A549 (cell line): Measurements from ENCODE around the gene RARA. TPM values are rescaled to one million over a fixed set of nuclear protein-coding genes. Genes with fewer than 3 reads are reported as not detected.

Source experiments
- ATAC-seq, 2 experiments: fragments of 200-7000 bp in 1 of 2; fragments of >200 bp in 1 of 2; cut with Nextera tagmentation in 1 of 2; cut with Tn5 transposase in 1 of 2; 3 replicates each; pipeline versions ENCODE4 v1.8.0 to v1.9.1; 2018 to 2020; ENCODE audit warnings: mild to moderate bottlenecking in 1 of 2, moderate library complexity in 1 of 2
- CTCF ChIA-PET: fragments of 300-600 bp; sonication (Branson Sonifier 250); formaldehyde crosslinking; extraction: SDS; loops from one replicate; lab custom pipeline; 2021; ENCODE audit warnings: antibody characterized with exemption, inconsistent platforms; lab: Yijun Ruan, JAX
- POLR2A ChIA-PET: fragments of 350-600 bp; formaldehyde crosslinking; extraction: SDS; loops from one replicate; lab custom pipeline; 2021; ENCODE audit warnings: antibody characterized with exemption, inconsistent platforms; lab: Yijun Ruan, JAX
- DNase-seq, 2 experiments: peaks; one replicate each; pipeline versions ENCODE4 v3.0.0 to v3.0.0-alpha.2; 2011 to 2016; ENCODE audit warnings: low read depth in 1 of 2, low spot score in 1 of 2
- FAIRE-seq: peaks from 2 replicates; lab custom pipeline; 2011; peaks lifted over from hg19 to GRCh38; lab: Jason Lieb, UNC
- H3K27ac ChIP-seq, 2 experiments: fragments of >200 bp; sonication (Bioruptor Twin); formaldehyde crosslinking; 3 replicates each; pipeline ENCODE4 v1.5.1; 2016 to 2017
- H3K4me1 ChIP-seq: fragments of >200 bp; sonication (Bioruptor Twin); formaldehyde crosslinking; 3 replicates; pipeline ENCODE4 v1.6.1; 2016
- H3K4me2 ChIP-seq: fragments of >200 bp; sonication (Bioruptor Twin); formaldehyde crosslinking; 3 replicates; pipeline ENCODE4 v1.6.1; 2016
- H3K4me3 ChIP-seq: fragments of >200 bp; sonication (Bioruptor Twin); formaldehyde crosslinking; 3 replicates; pipeline ENCODE4 v1.5.1; 2016
- H3K9me3 ChIP-seq: fragments of >200 bp; sonication (Bioruptor Twin); formaldehyde crosslinking; 3 replicates; pipeline ENCODE4 v1.6.1; 2016
- CHD4 ChIP-seq: fragments of 200-600 bp; sonication (generic); IDR thresholded peaks from 2 replicates; pipeline ENCODE4 v1.6.1; 2016; ENCODE audit warnings: antibody characterized with exemption, mild to moderate bottlenecking, borderline replicate concordance
- FOSB ChIP-seq: fragments of 250-450 bp; sonication (Bioruptor Pico); IDR thresholded peaks from 2 replicates; pipeline ENCODE4 v1.5.0; 2020; ENCODE audit warnings: mild to moderate bottlenecking, moderate library complexity
- GATA3 ChIP-seq: IDR thresholded peaks from 2 replicates; pipeline ENCODE4 v1.6.1; 2012; ENCODE audit warnings: borderline replicate concordance
- HOXB5 ChIP-seq: fragments of 250-450 bp; sonication (Bioruptor Pico); IDR thresholded peaks from 2 replicates; pipeline ENCODE4 v1.5.0; 2020; ENCODE audit warnings: mild to moderate bottlenecking, moderate library complexity
- JUN ChIP-seq, 2 experiments: fragments of >200 bp; sonication (Bioruptor Twin); formaldehyde crosslinking; IDR thresholded peaks; 2 replicates in 1 of 2; 3 replicates in 1 of 2; pipeline ENCODE4 v1.6.1; 2016 to 2017
- MYC ChIP-seq: IDR thresholded peaks from 2 replicates; pipeline ENCODE4 v1.6.1; 2012; ENCODE audit warnings: mild to moderate bottlenecking, inconsistent platforms, low read length, improper control_type of control experiment, borderline replicate concordance
- NFE2L2 ChIP-seq: fragments of 150-350 bp; conservative IDR thresholded peaks from 2 replicates; pipeline ENCODE4 v1.6.1; 2014; ENCODE audit warnings: low read length
- POLR2A ChIP-seq: IDR thresholded peaks from 2 replicates; pipeline ENCODE4 v1.6.1; 2012; ENCODE audit warnings: mild to moderate bottlenecking, low read length
- ZSCAN20 ChIP-seq: fragments of 250-450 bp; sonication (Bioruptor Pico); IDR thresholded peaks from 2 replicates; pipeline ENCODE4 v1.8.0; 2022; ENCODE audit warnings: mild to moderate bottlenecking, moderate library complexity
- WGBS: methylation state at CpG from one replicate; pipeline ENCODE4 v1.1.6; 2017; ENCODE audit errors: missing lambda C conversion rate; 5-methylcytosine and 5-hydroxymethylcytosine counted together
- polyA plus RNA-seq, 4 experiments: library from polyadenylated mRNA; depleted of rRNA in 3 of 4; stranded (reverse); fragments of >200 nt; fragmentation: RNase III in 1 of 4; extraction: RNeasy Plus Mini Kit Qiagen cat#74134 plus additional on column Dnase treatment in 1 of 4; gene quantifications; 2 replicates in 3 of 4; 3 replicates in 1 of 4; pipeline ENCODE4 v1.2.3, GENCODE V29; 2011 to 2017
- TF ChIP-seq, protein P1 (sequence below): IDR thresholded peaks from 2 replicates; pipeline ENCODE4 v1.6.1; 2012
- TF ChIP-seq, protein P2 (sequence below): IDR thresholded peaks from 2 replicates; pipeline ENCODE4 v1.6.1; 2012; ENCODE audit warnings: low read depth, borderline replicate concordance
- TF ChIP-seq, protein P3 (sequence below): fragments of >200 bp; sonication (Bioruptor Twin); formaldehyde crosslinking; IDR thresholded peaks from 3 replicates; pipeline ENCODE4 v1.6.1; 2016
- TF ChIP-seq, protein P4 (sequence below): fragments of 200-600 bp; sonication (generic); IDR thresholded peaks from 2 replicates; pipeline ENCODE4 v1.6.1; 2016; ENCODE audit warnings: antibody characterized with exemption, mild to moderate bottlenecking, moderate library complexity
- TF ChIP-seq, protein P5 (sequence below): fragments of >200 bp; sonication (Bioruptor Twin); formaldehyde crosslinking; IDR thresholded peaks from 3 replicates; pipeline ENCODE4 v1.5.1; 2016
- TF ChIP-seq, protein P6 (sequence below): fragments of 250-450 bp; sonication (Bioruptor Pico); IDR thresholded peaks from 2 replicates; pipeline ENCODE4 v1.5.0; 2020; ENCODE audit warnings: low read depth, mild to moderate bottlenecking, moderate library complexity

RARA gene
- polyA plus RNA-seq, 2 of the 4 experiments (the other 2 are of a cell fraction), result 8.6 to 17.2 TPM

DNA sequence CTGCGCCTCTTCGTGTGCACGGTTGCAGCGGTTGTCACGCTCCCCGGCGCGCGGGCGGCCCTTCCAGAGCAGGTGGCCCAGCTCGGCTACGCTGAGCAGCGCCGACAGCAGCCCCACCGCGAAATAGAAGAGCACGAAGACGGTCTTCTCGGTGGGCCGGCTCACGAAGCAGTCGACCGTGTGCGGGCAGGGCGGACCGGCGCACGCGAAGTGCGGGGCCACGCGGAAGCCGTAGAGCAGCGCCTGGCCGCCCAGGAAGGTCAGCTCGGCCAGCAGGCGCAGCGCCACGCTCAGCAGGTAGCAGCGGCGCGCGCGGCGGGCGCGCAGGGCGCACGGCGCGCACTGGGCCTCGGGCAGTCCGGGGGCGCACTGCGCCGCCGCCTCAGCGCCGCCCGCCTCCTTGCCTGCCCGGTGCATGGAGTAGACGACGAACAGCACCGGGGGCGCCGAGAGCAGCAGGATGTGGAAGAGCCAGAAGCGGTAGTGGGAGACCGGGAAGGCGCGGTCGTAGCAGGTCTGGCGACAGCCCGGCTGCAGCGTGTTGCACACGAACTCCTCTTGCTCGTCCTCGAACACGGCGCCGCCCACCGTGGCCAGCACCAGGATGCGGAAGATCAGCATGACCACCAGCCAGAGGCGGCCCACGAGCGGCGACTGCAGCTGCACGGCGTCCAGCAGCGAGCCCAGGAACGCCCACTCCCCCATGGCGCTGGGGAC is 54.3 kb downstream of the RARA start:
- H3K4me3 ChIP-seq, result peak overlapping the region; percentile 61
- no peaks in the 10 kb centered on the region for H3K9me3 ChIP-seq
- peak in 1 of 2 experiments; percentile 63 for DNase-seq
- CTCF ChIA-PET, result interaction anchor here (0.5 to 40.3 kb wide), 40 partner anchors 10 to 1315 kb away, joined by 3 to 2395 read pairs (median 4); partner anchors contain the start of genes CDC6, RARA, TOP2A and WIPF2
- peak overlapping the region; percentile 98 for H3K4me2 ChIP-seq
- peak overlapping the region; percentile 84 to 95 for H3K27ac ChIP-seq
- ATAC-seq, result peak; percentile 21 to 49
- peaks cover 30% of the 10 kb centered on the region for H3K4me1 ChIP-seq
- POLR2A ChIA-PET, result interaction anchor here (0.6 to 2.1 kb wide), 12 partner anchors 18 to 274 kb away, joined by 3 to 12 read pairs (median 5); partner anchors contain the start of gene IGFBP4
- peak; percentile 26 for TF ChIP-seq POLR2A
- peak in 1 of 2 experiments; percentile 69; a peak in 2 of 5 replicates for TF ChIP-seq JUN (IDR thresholded peaks at IDR 0.05)
- TF ChIP-seq, protein P1, sequence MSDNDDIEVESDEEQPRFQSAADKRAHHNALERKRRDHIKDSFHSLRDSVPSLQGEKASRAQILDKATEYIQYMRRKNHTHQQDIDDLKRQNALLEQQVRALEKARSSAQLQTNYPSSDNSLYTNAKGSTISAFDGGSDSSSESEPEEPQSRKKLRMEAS, result peak; percentile 51
- TF ChIP-seq MYC, result no peak
- no peak for TF ChIP-seq CHD4
- TF ChIP-seq, protein P2, sequence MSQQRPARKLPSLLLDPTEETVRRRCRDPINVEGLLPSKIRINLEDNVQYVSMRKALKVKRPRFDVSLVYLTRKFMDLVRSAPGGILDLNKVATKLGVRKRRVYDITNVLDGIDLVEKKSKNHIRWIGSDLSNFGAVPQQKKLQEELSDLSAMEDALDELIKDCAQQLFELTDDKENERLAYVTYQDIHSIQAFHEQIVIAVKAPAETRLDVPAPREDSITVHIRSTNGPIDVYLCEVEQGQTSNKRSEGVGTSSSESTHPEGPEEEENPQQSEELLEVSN, result peak; percentile 44; the same call in 1 of the 2 replicates
- no peak for FAIRE-seq
- 8% methylated on average over 38 of the region's 91 CpGs for WGBS

DNA sequence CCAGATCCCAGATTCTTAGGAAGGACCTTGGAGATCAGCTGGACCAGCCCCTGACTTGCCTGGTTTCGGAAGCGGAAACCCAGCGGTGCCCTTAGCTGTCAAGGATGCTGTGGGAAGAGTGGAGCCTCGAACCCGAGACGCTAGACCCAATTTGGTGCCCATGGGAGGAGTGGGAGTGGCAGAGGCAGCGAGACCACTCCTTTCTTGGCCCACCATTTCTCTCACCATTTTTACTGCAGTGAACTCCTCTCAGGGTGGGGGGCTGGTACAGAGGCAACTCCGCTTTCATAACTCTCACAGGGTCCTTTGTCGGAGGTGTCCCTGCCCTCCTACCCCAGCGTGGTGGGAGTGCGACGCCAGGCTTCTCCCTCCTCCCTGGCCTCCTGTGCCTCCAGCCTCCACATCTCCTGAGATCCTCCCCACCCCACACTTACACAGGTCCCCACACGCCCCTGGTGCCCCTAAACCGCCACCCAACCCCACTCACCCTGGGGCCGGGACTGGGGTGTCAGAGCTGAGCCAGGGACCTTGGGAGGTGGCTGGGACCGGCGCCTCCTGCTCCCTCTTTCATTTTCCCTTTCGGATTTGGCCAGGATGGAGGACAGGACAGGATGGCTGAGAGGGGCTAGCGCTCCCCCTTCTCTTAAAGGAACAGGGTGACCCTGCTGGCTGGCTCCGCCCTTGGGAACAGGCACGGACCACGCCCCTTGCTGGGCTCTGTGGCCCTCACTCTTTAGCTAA is 55.3 kb downstream of the RARA start, which contains the start of gene GJD3:
TSS of gene GJD3 (minus strand) at position 617 of the 741 bp plus-strand sequence. CDS start 922 bp downstream, outside the sequence.
- Histone ChIP-seq H3K4me3 (peak within 1 kb of the TSS; percentile 61), H3K9me3 (no peaks in the 10 kb centered on the region), H3K27ac (peak within 1 kb of the TSS; percentile 84 to 95), H3K4me1 (peaks cover 24% of the 10 kb centered on the region), H3K4me2 (peak within 1 kb of the TSS; percentile 98)
- ATAC-seq (no peak), FAIRE-seq (no peak), DNase-seq (no peak)
- TF ChIP-seq, protein P3, sequence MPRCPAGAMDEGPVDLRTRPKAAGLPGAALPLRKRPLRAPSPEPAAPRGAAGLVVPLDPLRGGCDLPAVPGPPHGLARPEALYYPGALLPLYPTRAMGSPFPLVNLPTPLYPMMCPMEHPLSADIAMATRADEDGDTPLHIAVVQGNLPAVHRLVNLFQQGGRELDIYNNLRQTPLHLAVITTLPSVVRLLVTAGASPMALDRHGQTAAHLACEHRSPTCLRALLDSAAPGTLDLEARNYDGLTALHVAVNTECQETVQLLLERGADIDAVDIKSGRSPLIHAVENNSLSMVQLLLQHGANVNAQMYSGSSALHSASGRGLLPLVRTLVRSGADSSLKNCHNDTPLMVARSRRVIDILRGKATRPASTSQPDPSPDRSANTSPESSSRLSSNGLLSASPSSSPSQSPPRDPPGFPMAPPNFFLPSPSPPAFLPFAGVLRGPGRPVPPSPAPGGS, result no peak
- TF ChIP-seq FOSB (CRISPR knock-in tag), result no peak
- TF ChIP-seq, protein P4, sequence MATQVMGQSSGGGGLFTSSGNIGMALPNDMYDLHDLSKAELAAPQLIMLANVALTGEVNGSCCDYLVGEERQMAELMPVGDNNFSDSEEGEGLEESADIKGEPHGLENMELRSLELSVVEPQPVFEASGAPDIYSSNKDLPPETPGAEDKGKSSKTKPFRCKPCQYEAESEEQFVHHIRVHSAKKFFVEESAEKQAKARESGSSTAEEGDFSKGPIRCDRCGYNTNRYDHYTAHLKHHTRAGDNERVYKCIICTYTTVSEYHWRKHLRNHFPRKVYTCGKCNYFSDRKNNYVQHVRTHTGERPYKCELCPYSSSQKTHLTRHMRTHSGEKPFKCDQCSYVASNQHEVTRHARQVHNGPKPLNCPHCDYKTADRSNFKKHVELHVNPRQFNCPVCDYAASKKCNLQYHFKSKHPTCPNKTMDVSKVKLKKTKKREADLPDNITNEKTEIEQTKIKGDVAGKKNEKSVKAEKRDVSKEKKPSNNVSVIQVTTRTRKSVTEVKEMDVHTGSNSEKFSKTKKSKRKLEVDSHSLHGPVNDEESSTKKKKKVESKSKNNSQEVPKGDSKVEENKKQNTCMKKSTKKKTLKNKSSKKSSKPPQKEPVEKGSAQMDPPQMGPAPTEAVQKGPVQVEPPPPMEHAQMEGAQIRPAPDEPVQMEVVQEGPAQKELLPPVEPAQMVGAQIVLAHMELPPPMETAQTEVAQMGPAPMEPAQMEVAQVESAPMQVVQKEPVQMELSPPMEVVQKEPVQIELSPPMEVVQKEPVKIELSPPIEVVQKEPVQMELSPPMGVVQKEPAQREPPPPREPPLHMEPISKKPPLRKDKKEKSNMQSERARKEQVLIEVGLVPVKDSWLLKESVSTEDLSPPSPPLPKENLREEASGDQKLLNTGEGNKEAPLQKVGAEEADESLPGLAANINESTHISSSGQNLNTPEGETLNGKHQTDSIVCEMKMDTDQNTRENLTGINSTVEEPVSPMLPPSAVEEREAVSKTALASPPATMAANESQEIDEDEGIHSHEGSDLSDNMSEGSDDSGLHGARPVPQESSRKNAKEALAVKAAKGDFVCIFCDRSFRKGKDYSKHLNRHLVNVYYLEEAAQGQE, result no peak
- CTCF ChIA-PET, result interaction anchor here (0.6 to 40.3 kb wide), 19 partner anchors 8 to 1447 kb away, joined by 3 to 2395 read pairs (median 8); partner anchors contain the start of genes CDC6, IGFBP4, RARA and TOP2A
- POLR2A ChIA-PET, result interaction anchor here (0.6 kb wide), 1 partner anchor 105 kb away, joined by 7 read pairs; no protein-coding TSS in a partner anchor
- 85% methylated on average over 20 of the region's 22 CpGs for WGBS

DNA sequence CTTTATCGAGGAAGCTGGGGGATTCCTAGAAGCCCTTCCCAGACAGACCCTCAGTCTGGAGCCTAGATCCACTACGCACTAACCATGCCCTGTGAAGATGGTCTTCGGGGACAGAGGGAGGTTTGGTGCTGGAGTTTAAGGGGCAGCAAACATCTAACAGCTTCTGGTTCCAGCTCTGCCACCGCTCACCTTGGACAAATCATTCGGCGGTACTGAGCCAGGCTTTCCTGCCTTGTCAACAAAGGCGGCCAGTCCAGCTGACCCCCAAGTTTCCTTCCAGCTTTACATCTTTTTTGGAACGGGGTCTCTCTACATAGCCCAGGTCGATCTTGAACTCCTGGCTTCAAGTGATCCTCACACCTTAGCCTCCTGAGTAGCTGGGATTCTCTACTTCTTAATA is 55.9 kb downstream of the RARA start:
- ATAC-seq (no peak), FAIRE-seq (no peak), DNase-seq (no peak)
- Histone ChIP-seq H3K27ac (peak overlapping the region in 1 of 2 experiments; percentile 95; a peak in 2 of 6 replicates), H3K4me2 (peak overlapping the region; percentile 98), H3K4me1 (peaks cover 24% of the 10 kb centered on the region), H3K9me3 (no peaks in the 10 kb centered on the region), H3K4me3 (no peak overlapping the region)
- CTCF ChIA-PET, result interaction anchor here (1.1 to 40.3 kb wide), 16 partner anchors 9 to 1446 kb away, joined by 3 to 2395 read pairs (median 8); partner anchors contain the start of genes CDC6, IGFBP4, RARA and TOP2A
- POLR2A ChIA-PET, result interaction anchor here (0.6 kb wide), 1 partner anchor 105 kb away, joined by 7 read pairs; no protein-coding TSS in a partner anchor
- 95% methylated on average over 9 of the region's 9 CpGs for WGBS
- TF ChIP-seq, protein P5, sequence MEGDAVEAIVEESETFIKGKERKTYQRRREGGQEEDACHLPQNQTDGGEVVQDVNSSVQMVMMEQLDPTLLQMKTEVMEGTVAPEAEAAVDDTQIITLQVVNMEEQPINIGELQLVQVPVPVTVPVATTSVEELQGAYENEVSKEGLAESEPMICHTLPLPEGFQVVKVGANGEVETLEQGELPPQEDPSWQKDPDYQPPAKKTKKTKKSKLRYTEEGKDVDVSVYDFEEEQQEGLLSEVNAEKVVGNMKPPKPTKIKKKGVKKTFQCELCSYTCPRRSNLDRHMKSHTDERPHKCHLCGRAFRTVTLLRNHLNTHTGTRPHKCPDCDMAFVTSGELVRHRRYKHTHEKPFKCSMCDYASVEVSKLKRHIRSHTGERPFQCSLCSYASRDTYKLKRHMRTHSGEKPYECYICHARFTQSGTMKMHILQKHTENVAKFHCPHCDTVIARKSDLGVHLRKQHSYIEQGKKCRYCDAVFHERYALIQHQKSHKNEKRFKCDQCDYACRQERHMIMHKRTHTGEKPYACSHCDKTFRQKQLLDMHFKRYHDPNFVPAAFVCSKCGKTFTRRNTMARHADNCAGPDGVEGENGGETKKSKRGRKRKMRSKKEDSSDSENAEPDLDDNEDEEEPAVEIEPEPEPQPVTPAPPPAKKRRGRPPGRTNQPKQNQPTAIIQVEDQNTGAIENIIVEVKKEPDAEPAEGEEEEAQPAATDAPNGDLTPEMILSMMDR, result no peak
- no peak for TF ChIP-seq HOXB5 (CRISPR knock-in tag)
- TF ChIP-seq, protein P4, result no peak
- TF ChIP-seq, protein P6, sequence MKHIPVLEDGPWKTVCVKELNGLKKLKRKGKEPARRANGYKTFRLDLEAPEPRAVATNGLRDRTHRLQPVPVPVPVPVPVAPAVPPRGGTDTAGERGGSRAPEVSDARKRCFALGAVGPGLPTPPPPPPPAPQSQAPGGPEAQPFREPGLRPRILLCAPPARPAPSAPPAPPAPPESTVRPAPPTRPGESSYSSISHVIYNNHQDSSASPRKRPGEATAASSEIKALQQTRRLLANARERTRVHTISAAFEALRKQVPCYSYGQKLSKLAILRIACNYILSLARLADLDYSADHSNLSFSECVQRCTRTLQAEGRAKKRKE (CRISPR knock-in tag), result no peak
- no peak for TF ChIP-seq ZSCAN20
- TF ChIP-seq GATA3, result no peak
- TF ChIP-seq NFE2L2, result no peak
- TF ChIP-seq JUN (IDR thresholded peaks at IDR 0.05), result no peak
